Subcutaneous abdominal adipose tissue (tissue), 5 donors: Measurements from ENCODE around the gene SBF2.
"Not testable (repeated sequence)": the region's sequence is repeated elsewhere in the genome, so short reads cannot be mapped to it uniquely, and the experiment has no call there.

ENCODE experiments used
- H3K27ac ChIP-seq: one replicate; pipeline ENCODE4 v1.7.0; 2013; ENCODE audit warnings: low read depth, mild to moderate bottlenecking, inconsistent platforms, low read length, moderate library complexity
- H3K27me3 ChIP-seq, 5 donors: one replicate each; pipeline ENCODE4 v1.7.0; 2013; ENCODE audit warnings: low read length in 5 of 5, inconsistent platforms in 1 of 5; ENCODE audit not compliant: control insufficient read depth in 5 of 5, insufficient read depth in 4 of 5
- H3K36me3 ChIP-seq, 5 donors: one replicate each; pipeline ENCODE4 v1.7.0; 2013; ENCODE audit warnings: low read length in 5 of 5; ENCODE audit not compliant: control insufficient read depth in 5 of 5, insufficient read depth in 5 of 5
- H3K4me1 ChIP-seq, 5 donors: one replicate each; pipeline ENCODE4 v1.7.0; 2013; ENCODE audit warnings: low read length in 5 of 5, mild to moderate bottlenecking in 3 of 5, moderate library complexity in 1 of 5; ENCODE audit not compliant: control insufficient read depth in 5 of 5, insufficient read depth in 5 of 5
- H3K4me3 ChIP-seq, 5 donors: one replicate each; pipeline ENCODE4 v1.7.0; 2013; ENCODE audit warnings: low read length in 5 of 5, low read depth in 1 of 5
- H3K9ac ChIP-seq, 5 donors: one replicate each; pipeline ENCODE4 v1.7.0; 2013; ENCODE audit warnings: low read length in 5 of 5, mild to moderate bottlenecking in 4 of 5, moderate library complexity in 3 of 5
- H3K9me3 ChIP-seq, 5 donors: one replicate each; pipeline ENCODE4 v1.7.0; 2013; ENCODE audit warnings: low read length in 5 of 5; ENCODE audit not compliant: control insufficient read depth in 5 of 5
- donor health status: healthy.
- donor health status: healthy.
- donor health status: healthy.
- donor health status: healthy.
- donor health status: healthy.

The SBF2 gene

DNA sequence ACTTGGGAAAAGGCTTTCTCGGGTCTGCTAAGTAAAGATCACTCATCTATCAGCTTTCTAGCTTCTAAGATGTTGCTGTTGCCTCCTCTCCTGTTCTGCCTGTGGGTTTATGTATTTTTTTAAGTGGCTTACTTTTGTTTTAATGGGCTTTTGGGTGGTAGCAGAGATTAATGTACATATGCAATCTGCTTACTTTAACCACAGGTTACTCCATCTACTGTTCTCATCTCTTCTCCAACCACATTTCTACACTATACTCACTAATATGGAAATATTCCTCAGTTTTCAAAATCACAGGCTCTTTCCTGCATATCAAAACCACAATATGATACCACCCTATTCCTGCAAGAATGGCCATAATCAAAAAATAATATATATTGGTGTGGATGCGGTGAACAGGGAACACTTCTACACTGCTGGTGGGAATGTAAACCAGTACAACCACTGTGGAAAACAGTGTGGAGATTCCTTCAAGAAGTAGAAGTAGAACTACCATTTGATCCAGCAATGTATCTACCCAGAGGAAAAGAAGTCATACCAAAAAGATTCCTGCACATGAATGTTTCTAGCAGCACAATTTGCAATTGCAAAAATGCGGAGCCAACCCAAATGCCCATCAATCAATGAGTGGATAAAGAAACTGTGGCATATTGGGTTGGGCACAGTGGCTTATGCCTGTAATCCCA, 341.4 kb downstream of the SBF2 start:
- Histone ChIP-seq H3K4me3 (no peak overlapping the region), H3K27ac (peak overlapping the region; percentile 28), H3K36me3 (peaks cover 0 to 7% (median 0%) of the 10 kb centered on the region in 5 donors), H3K27me3 (no peaks in the 10 kb centered on the region), H3K9me3 (no peaks in the 10 kb centered on the region), H3K9ac (peak overlapping the region in 1 of 5 donors; percentile 41), H3K4me1 (peaks cover 0 to 25% (median 14%) of the 10 kb centered on the region in 5 donors)

DNA sequence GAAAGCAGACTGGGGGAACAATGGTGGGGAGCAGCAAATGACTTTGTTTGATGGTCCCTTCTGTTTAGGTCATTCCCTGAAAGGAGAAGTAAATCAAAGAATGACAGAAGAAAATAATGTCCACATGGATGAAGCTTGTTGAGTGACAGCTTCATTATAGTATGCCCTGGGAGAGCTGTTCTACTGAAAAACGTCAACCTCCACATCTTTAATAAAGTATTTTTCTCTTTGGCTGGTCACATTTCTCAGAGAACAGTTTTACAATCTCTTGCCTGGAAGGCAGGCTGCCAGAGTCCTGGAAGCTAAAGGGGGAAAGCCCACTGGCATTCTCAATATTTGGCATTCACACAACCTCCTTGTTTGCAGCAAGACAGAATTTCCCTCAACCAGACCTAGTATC, 342.2 kb downstream of the SBF2 start:
- Histone ChIP-seq H3K27me3 (no peaks in the 10 kb centered on the region), H3K4me1 (peaks cover 0 to 25% (median 14%) of the 10 kb centered on the region in 5 donors), H3K9me3 (no peaks in the 10 kb centered on the region), H3K4me3 (no peak overlapping the region), H3K27ac (peak overlapping the region; percentile 28), H3K36me3 (peaks cover 0 to 12% (median 3%) of the 10 kb centered on the region in 5 donors), H3K9ac (peak overlapping the region in 1 of 5 donors; percentile 41)

DNA sequence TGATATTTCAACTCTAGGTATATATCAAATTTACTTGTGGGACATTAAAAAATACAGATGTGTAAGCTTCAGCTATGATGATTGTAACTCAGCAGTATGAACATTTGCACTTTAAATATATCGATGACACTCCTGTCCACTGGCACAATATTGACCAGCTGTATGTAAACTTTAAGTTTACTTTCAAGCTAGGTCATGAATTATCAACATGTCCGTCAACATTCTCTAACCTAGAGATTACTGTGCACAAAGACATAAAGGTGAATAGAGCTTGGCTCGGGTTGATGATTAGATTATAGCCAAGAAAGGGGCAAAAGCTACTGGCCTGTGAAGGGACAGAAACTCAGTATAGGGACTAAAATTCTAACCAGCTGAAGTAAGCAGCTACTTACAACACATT, 343.6 kb downstream of the SBF2 start:
- H3K9me3 ChIP-seq, result no peaks in the 10 kb centered on the region
- peaks cover 0 to 5% (median 3%) of the 10 kb centered on the region in 5 donors for H3K36me3 ChIP-seq
- no peak overlapping the region for H3K9ac ChIP-seq
- H3K27ac ChIP-seq, result no peak overlapping the region
- H3K27me3 ChIP-seq, result no peaks in the 10 kb centered on the region
- no peak overlapping the region for H3K4me3 ChIP-seq
- peaks cover 0 to 25% (median 14%) of the 10 kb centered on the region in 5 donors for H3K4me1 ChIP-seq

GRCh38 chr11:9947231-9947864, 346.7 kb downstream of the SBF2 start:
- Histone ChIP-seq H3K27me3 (no peaks in the 10 kb centered on the region), H3K4me3 (no peak overlapping the region), H3K9me3 (peaks cover 0 to 3% (median 0%) of the 10 kb centered on the region in 5 donors), H3K9ac (no peak overlapping the region), H3K4me1 (peaks cover 0 to 29% (median 16%) of the 10 kb centered on the region in 5 donors), H3K27ac (no peak overlapping the region), H3K36me3 (peaks cover 0 to 5% (median 3%) of the 10 kb centered on the region in 5 donors)

- not testable (repeated sequence) for H3K4me3 ChIP-seq, H3K27me3 ChIP-seq, H3K9me3 ChIP-seq, H3K36me3 ChIP-seq, H3K27ac ChIP-seq, H3K9ac ChIP-seq
- H3K4me1 ChIP-seq, result peaks cover 0 to 16% (median 6%) of the 10 kb centered on the region in 5 donors
Measured at GRCh38 chr11:9945680-9946079, 348.3 kb downstream of the SBF2 start.

DNA sequence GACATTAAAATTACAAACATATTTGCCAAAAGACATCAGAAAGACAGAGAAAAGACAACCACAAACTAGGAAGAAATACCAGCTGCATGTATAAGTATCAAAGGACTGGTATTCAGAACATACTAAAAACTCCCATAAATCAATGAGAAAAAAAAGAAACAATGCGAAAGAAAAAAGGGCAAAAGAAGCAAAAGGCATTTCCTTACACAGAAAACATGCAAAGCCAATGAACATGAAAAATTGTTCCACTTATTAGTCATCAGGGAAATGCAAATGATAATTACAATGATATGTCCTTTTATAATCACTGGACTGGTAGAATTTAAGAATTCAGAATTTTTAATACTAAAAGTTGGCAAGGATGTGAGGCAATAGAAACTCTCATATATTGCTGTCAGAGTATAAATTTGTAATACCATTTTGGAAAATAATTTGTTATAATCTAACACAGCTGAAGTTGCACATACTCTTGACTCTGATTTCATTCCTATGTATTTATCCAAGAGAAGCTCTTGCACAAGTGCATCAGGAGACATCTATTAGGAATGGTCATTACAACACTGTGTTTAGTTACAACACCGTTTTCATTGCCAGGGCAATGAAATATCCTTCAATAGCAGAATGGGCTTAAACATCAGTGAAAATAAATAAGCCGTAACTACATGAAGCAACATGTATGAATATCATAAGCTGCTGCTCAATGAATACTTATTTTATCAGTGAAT, 350.5 kb downstream of the SBF2 start:
- Histone ChIP-seq H3K36me3 (peaks cover 0 to 5% (median 3%) of the 10 kb centered on the region in 5 donors), H3K4me1 (peaks cover 0 to 16% (median 6%) of the 10 kb centered on the region in 5 donors), H3K27me3 (no peaks in the 10 kb centered on the region), H3K9ac (peak overlapping the region in 1 of 5 donors; percentile 40), H3K4me3 (no peak overlapping the region), H3K9me3 (peaks cover 0 to 3% (median 0%) of the 10 kb centered on the region in 5 donors), H3K27ac (peak overlapping the region; percentile 91)

DNA sequence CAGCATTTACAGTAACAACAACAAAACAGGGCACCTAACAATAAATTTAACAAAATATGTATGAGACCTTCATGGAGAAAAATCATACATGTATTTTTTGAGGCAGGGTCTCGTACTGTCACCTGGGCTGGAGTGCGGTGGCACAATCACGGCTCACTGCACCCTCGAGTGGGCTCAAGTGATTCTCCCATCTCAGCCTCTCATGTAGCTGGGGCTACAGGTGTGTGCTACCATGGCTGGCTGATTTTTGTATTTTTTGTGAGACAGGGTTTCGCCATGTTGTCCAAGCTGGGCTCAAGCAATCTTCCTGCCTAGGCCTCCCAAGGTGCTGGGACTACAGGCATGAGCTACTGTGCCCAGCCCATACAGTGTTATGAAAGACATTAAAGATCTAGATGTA, 352.0 kb downstream of the SBF2 start:
- Histone ChIP-seq H3K27me3 (no peaks in the 10 kb centered on the region), H3K27ac (no peak overlapping the region)

GRCh38 chr11:9939150-9939549, 354.9 kb downstream of the SBF2 start:
- peaks cover 0 to 11% (median 6%) of the 10 kb centered on the region in 5 donors for H3K4me1 ChIP-seq
- not testable (repeated sequence) for H3K27me3 ChIP-seq, H3K9ac ChIP-seq, H3K27ac ChIP-seq, H3K9me3 ChIP-seq, H3K36me3 ChIP-seq, H3K4me3 ChIP-seq

More for the DNA sequence above, 352.0 kb downstream of the SBF2 start:
- Histone ChIP-seq H3K4me1 (peaks cover 0 to 16% (median 6%) of the 10 kb centered on the region in 5 donors), H3K4me3 (no peak overlapping the region), H3K36me3 (no peaks in the 10 kb centered on the region), H3K9ac (no peak overlapping the region), H3K9me3 (peaks cover 0 to 3% (median 0%) of the 10 kb centered on the region in 5 donors)

DNA sequence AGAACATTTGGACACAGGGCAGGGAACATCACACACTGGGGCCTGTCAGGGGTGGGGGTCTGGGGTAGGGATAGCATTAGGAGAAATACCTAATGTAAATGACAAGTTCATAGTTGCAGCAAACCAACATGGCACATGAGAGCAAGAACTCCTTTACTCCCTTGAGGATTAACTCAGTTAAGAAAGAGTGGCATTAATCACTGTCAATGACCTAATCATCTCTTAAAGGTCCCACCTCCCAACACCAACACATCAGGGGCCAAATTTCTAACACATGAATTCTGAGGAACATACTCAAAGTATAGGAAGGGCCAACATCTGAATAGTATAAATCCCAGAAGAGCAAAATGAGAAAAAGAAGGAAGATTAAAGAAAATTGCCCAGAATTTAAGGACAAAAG, 357.3 kb downstream of the SBF2 start:
- no peaks in the 10 kb centered on the region for H3K27me3 ChIP-seq
- H3K36me3 ChIP-seq, result no peaks in the 10 kb centered on the region
- H3K9me3 ChIP-seq, result no peaks in the 10 kb centered on the region
- no peaks in the 10 kb centered on the region for H3K4me1 ChIP-seq
- H3K9ac ChIP-seq, result no peak overlapping the region
- H3K27ac ChIP-seq, result no peak overlapping the region
- no peak overlapping the region for H3K4me3 ChIP-seq

DNA sequence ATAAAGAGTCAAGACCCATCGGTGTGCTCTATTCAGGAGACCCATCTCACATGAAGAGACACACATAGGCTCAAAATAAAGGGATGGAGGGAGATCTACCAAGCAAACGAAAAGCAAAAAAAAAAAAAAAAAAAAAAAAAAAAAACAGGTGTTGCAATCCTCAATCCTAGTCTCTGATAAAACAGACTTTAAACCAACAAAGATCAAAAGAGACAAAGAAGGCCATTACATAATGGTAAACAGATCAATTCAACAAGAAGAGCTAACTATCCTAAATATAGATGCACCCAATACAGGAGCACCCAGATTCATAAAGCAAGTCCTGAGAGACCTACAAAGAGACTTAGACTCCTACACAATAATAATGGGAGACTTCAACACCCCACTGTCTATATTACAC, 361.2 kb downstream of the SBF2 start:
- H3K9me3 ChIP-seq, H3K4me1 ChIP-seq, H3K36me3 ChIP-seq, H3K4me3 ChIP-seq, H3K27ac ChIP-seq, H3K9ac ChIP-seq, H3K27me3 ChIP-seq: not testable (repeated sequence)
